Jurkat, Clone E6-1 (cell line): ENCODE data around the gene ARL15.
A peak's percentile ranks its signal among the peaks of the same experiment; 100 is the strongest.

ENCODE experiments used
- DNase-seq: peaks from one replicate; pipeline ENCODE4 v3.0.0-alpha.2; 2011; ENCODE audit warnings: low read depth, low spot score
- H3K4me3 ChIP-seq: 2 replicates; pipeline ENCODE4 v1.5.1; 2011; ENCODE audit warnings: mild to moderate bottlenecking, low read length, control low read depth, moderate library complexity

Gene ARL15

DNA sequence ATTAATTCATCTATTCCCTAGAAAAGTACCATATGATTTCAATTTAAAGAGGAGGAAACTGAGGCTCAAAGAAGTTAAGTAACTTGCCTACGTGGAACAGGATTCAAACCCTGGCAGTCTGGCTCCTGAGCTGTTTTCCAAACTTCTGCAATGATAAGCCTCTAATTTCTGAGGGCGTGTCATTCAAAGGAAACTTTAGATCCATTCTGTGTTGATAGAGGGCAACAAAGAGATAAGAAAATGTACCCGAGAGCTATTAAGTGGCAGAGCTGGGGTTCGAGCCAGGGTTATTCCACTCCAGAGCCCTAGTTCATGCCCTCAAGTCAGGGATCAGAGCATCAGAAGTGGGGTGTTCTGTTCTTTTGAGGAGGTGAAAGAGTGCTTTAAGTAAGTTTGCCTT is 131.4 kb downstream of the ARL15 start:
- H3K4me3 ChIP-seq: no peak overlapping the region
- no peak for DNase-seq

- no peak overlapping the region for H3K4me3 ChIP-seq
These were observed 132.2 kb downstream of the ARL15 start for GRCh38 chr5:54178207-54178606.

DNA sequence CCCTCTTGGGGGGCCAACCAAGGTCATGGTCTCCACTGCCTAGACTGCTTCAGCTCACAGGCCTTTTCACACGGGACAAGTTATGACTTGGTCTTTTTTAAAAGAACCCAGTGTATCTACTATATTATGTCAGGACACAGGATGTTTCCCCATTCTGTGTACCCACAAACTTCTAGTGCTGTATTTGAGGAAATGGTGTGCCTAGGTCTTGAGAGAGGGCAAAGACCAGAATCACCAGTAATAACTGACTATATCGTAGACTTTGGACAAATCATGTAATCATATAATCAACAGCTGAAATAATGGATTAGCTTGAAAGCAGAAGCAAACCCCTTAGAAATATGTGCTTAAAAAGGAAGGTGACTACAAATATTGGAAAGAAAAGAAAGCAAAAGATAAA is 133.3 kb downstream of the ARL15 start:
- DNase-seq: no peak
- no peak overlapping the region for H3K4me3 ChIP-seq

More at GRCh38 chr5:54178207-54178606, 132.2 kb downstream of the ARL15 start:
- DNase-seq: no peak

- no peak for DNase-seq
- H3K4me3 ChIP-seq: no peak overlapping the region
These were observed 134.1 kb downstream of the ARL15 start for GRCh38 chr5:54176066-54176830.

GRCh38 chr5:54173251-54173650 is 137.1 kb downstream of the ARL15 start:
- no peak for DNase-seq
- H3K4me3 ChIP-seq: no peak overlapping the region

DNA sequence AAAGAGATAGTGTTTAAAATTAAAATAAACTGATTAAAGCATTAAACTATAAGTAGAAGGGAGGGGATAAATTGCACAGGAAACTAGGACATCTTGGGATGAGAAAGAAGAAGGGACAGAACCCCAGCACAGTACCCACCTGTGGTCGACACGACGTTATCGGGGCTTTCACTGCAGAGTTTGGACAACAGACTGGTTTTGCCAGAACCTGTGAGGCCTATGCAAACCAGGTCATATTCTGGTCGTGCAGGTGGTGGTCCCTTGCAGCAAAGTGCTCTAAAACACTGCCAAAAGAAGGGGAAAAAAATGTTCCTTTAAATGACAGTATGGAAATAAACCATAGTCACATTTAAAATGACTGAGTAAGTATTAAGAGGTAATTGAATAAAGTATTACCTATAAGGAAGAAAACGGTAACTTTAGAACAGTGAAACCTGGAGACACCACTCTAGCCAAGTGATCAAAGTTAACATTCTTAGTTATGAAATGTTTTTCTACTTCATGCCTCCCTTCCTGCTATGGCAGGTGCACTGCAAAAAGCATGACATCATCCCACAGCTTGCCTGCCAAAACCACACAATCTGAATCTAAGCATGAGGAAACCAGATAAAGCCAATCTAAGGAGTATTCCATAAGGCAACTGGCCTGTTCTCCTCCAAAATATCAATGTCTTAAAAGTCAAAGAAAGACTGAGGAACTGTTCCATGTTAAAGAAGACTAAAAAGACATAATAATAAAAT is 138.6 kb downstream of the ARL15 start:
- H3K4me3 ChIP-seq: no peak overlapping the region
- DNase-seq: peak; percentile 73

DNA sequence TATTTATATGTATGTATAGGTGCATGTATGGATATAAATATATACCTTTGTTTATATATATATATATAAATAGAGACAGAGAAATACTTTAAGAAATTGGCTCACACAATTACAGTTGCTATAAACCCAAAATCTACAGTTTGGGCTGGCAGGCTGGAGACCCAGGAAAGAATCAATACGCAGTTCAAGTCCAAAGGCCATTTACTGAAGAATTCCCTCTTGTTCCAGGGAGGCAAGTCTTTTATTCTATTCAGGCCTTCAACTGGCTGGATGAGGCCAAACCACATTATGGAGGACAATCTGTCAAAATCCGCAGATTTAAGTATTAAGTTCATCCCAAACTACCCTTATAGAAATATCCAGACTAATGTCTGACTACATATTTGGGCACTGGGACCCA is 144.7 kb downstream of the ARL15 start:
- DNase-seq: no peak
- no peak overlapping the region for H3K4me3 ChIP-seq

- no peak overlapping the region for H3K4me3 ChIP-seq
- no peak for DNase-seq
These were observed 148.2 kb downstream of the ARL15 start for GRCh38 chr5:54162184-54162583.

DNA sequence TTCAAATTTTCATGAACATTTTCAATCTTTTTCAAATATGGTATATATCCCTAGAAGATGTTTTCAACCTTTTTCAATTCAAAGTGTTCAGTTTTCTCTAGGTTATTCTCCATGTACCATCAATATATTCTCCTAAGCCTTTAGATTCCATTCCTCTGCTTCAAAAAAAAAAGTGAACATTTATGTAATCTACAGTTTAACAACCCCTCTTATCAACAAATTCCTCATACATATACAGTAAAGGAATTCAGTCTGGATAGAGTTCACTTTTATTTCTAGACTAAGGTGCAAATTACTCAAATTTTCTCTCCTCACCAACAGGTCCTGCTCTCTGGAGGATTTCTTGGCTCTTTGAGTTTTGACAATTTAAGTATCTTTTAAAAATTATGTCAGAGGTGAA is 150.0 kb downstream of the ARL15 start:
- H3K4me3 ChIP-seq: no peak overlapping the region
- DNase-seq: no peak

- DNase-seq: no peak
- H3K4me3 ChIP-seq: no peak overlapping the region
These were observed 150.5 kb downstream of the ARL15 start for GRCh38 chr5:54159893-54160195.

- DNase-seq: no peak
- H3K4me3 ChIP-seq: no peak overlapping the region
These were observed 151.1 kb downstream of the ARL15 start for GRCh38 chr5:54159153-54159892.

DNA sequence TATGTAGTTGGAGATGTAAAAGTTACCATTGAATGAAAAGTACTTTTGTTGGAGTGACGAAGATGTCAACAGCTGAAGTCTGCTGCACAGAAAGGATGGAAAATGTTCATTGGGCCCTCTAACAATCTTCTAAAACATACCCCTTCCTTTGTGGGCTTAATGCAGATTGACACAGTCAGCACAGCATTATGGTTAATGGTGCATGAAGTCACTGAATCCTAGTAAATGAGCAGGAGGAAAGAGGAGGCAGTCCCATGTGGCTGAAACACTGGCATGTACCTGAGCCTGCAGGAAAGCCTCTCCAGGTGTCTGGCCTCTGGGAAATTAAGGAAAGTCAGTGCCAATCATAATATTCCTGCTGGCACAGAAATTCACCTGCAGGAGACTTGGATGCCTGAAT is 153.8 kb downstream of the ARL15 start:
- H3K4me3 ChIP-seq: no peak overlapping the region
- no peak for DNase-seq

DNA sequence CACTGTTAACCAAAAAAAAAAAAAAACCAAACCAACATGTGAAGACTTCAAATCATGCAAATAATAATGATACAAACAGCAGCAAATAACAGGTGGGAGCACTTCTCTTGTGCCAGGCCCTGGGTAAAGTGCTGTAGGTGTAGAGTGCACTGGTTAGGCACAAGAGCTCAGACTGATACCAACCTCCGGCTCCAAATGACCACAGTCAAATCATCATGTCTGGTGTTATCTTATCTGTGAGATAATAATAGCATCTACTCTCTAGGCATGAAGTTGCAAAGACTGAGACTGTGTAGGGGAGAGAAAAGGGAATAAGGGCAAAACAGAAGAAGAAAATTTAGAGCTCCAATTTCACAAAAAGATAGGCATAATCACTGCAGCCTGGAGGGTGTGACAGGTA is 159.5 kb downstream of the ARL15 start:
- no peak overlapping the region for H3K4me3 ChIP-seq
- DNase-seq: no peak

DNA sequence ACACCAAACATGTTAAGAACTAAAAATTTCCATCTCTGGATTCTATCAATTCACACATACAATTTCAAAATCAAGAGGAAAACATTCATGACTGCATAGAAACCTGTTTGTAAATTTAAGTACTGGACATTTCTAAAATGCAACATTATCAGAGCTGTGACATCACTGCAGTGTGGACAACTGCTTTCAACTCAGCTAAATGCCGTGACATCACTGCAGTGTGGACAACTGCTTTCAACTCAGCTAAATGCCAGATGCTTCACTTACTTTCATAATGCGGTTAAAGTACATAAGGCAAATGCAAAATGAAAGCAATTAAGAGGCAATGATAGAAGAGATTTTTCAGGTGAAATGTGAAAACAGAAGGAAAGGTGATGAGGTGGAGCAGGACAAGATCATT is 161.5 kb downstream of the ARL15 start:
- no peak for DNase-seq
- no peak overlapping the region for H3K4me3 ChIP-seq

DNA sequence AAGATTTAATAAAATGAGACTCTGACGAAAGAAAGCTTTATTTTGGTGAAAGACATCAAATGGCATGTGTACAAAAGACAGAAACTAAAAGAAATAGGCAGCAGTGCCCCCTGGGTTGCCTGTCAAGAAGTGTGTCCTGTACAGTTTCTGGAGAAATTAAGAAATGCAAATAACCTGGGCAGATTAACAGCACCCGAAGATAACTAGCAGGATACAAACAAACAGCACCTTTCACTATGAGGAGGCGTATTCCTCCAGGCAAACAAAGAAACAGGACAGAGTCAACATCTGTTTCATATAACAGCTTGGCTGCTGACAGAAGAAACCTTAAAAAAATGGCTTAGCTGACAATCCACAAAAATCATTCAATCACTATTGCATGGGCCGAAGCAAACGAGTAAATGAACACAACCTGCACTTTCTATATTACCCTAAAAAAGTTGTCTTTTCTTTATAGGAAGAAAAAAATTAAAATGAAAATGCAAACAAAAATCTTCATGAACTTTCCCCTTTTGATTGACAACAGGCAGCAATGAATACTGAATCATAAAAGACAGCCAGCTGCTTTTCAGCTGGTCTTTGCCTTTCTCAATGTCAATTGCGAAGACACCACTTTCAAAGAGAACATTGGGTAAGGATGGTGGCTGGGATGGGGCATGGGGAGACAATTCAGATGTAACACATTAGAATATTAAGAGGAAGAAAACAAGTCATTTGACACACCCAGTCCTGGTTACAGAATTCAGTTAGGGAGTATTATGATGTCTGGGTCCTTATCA is 162.1 kb downstream of the ARL15 start:
- DNase-seq: no peak
- H3K4me3 ChIP-seq: no peak overlapping the region

- DNase-seq: no peak
- no peak overlapping the region for H3K4me3 ChIP-seq
These were observed 163.5 kb downstream of the ARL15 start for GRCh38 chr5:54146916-54147315.

DNA sequence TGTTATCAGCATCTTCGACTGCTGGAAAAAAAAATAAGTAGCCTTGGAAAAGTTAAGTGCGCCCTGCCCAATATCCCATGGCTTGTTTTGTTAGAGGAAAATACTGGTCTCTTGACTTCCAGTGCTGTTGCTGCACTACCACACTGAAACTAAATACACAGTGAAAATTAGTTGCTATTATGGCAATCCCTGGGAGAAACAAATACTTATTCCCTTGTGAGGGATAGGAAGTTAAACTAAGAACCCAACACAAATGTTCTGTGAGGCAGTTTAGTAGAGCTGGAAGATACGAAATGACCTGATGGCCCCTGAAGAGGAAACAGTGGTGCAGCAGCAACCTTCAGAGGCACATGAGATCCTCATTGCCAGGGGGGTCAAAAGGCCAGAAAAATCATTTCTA is 164.0 kb downstream of the ARL15 start:
- no peak overlapping the region for H3K4me3 ChIP-seq
- no peak for DNase-seq

GRCh38 chr5:54140247-54140840 is 170.0 kb downstream of the ARL15 start:
- H3K4me3 ChIP-seq: no peak overlapping the region
- DNase-seq: no peak
